KMS-11 (cell line): ENCODE results near the gene CDC34.

Source experiments
- H2AFZ ChIP-seq: fragments of 200-600 bp; sonication (generic); 2 replicates; pipeline ENCODE4 v1.6.1; 2016; ENCODE audit warnings: antibody characterized with exemption, mixed run types, low read depth
- H3K27ac ChIP-seq: fragments of 200-600 bp; sonication (generic); 2 replicates; pipeline ENCODE4 v1.6.1; 2016; ENCODE audit warnings: mild to moderate bottlenecking, mixed run types
- H3K27me3 ChIP-seq: fragments of 200-600 bp; sonication (generic); 2 replicates; pipeline ENCODE4 v1.6.1; 2017; ENCODE audit warnings: mild to moderate bottlenecking, low read depth, mixed run types, moderate library complexity; ENCODE audit not compliant: insufficient read depth
- H3K36me3 ChIP-seq: fragments of 200-600 bp; sonication (generic); 2 replicates; pipeline ENCODE4 v1.6.1; 2017; ENCODE audit warnings: mild to moderate bottlenecking, mixed run types; ENCODE audit not compliant: insufficient read depth
- H3K4me1 ChIP-seq: fragments of 200-600 bp; sonication (generic); 2 replicates; pipeline ENCODE4 v1.6.1; 2016; ENCODE audit warnings: mild to moderate bottlenecking, low read depth, mixed run types; ENCODE audit not compliant: poor library complexity, severe bottlenecking
- H3K4me2 ChIP-seq: fragments of 200-600 bp; sonication (generic); 2 replicates; pipeline ENCODE4 v1.7.0; 2016; ENCODE audit warnings: mild to moderate bottlenecking, mixed run types
- H3K4me3 ChIP-seq: fragments of 200-600 bp; sonication (generic); IDR thresholded peaks from 2 replicates; pipeline ENCODE4 v1.6.1; 2017; ENCODE audit warnings: low read depth, low read length, mixed read lengths; ENCODE audit not compliant: insufficient read depth
- H3K79me2 ChIP-seq: fragments of 200-600 bp; sonication (generic); 2 replicates; pipeline ENCODE4 v1.6.1; 2016; ENCODE audit warnings: low read depth, mixed run types; ENCODE audit not compliant: insufficient read depth
- H3K9ac ChIP-seq: fragments of 200-600 bp; sonication (generic); 2 replicates; pipeline ENCODE4 v1.6.1; 2016; ENCODE audit warnings: mild to moderate bottlenecking, mixed run types
- H4K20me1 ChIP-seq: fragments of 200-600 bp; sonication (generic); 2 replicates; pipeline ENCODE4 v1.6.1; 2016; ENCODE audit warnings: mild to moderate bottlenecking, mixed run types; ENCODE audit not compliant: insufficient read depth
- CTCF ChIP-seq: fragments of 200-600 bp; sonication (generic); conservative IDR thresholded peaks from 2 replicates; pipeline ENCODE4 v1.6.1; 2017; ENCODE audit warnings: low read depth, mild to moderate bottlenecking, antibody characterized with exemption, low read length, moderate library complexity, mixed read lengths

Gene CDC34

GRCh38 chr19:497491-497868, 34.1 kb upstream of the CDC34 start:
- Histone ChIP-seq H3K9ac (no peak overlapping the region), H3K79me2 (no peaks in the 10 kb centered on the region), H4K20me1 (no peaks in the 10 kb centered on the region), H3K4me3 (no peak overlapping the region), H3K27me3 (peaks cover 22% of the 10 kb centered on the region; the same call in 1 of the 2 replicates), H3K4me1 (no peaks in the 10 kb centered on the region), H3K4me2 (no peak overlapping the region), H2AFZ (no peak overlapping the region), H3K27ac (no peak overlapping the region), H3K36me3 (no peaks in the 10 kb centered on the region)
- TF ChIP-seq CTCF: no peak

- Histone ChIP-seq H3K4me1 (no peaks in the 10 kb centered on the region), H3K27ac (no peak overlapping the region), H3K4me2 (no peak overlapping the region), H2AFZ (no peak overlapping the region), H3K36me3 (no peaks in the 10 kb centered on the region), H3K79me2 (no peaks in the 10 kb centered on the region), H3K9ac (no peak overlapping the region), H4K20me1 (no peaks in the 10 kb centered on the region), H3K4me3 (no peak overlapping the region), H3K27me3 (peaks cover 27% of the 10 kb centered on the region; the same call in 1 of the 2 replicates)
- TF ChIP-seq CTCF: no peak
Observed at GRCh38 chr19:497869-498510, 33.6 kb upstream of the CDC34 start.

- Histone ChIP-seq H3K9ac (no peak overlapping the region), H3K4me3 (no peak overlapping the region)
Observed at GRCh38 chr19:498511-498891, 33.1 kb upstream of the CDC34 start.

GRCh38 chr19:498977-499623, 32.5 kb upstream of the CDC34 start:
- H3K4me2 ChIP-seq: no peak overlapping the region
- no peaks in the 10 kb centered on the region for H3K36me3 ChIP-seq
- no peak overlapping the region for H3K4me3 ChIP-seq
- H3K27me3 ChIP-seq: peaks cover 29% of the 10 kb centered on the region; the same call in 1 of the 2 replicates
- H3K4me1 ChIP-seq: no peaks in the 10 kb centered on the region
- no peak for TF ChIP-seq CTCF
- H3K79me2 ChIP-seq: no peaks in the 10 kb centered on the region
- H3K27ac ChIP-seq: no peak overlapping the region
- no peaks in the 10 kb centered on the region for H4K20me1 ChIP-seq
- H2AFZ ChIP-seq: no peak overlapping the region
- no peak overlapping the region for H3K9ac ChIP-seq

More at GRCh38 chr19:498511-498891, 33.1 kb upstream of the CDC34 start:
- H4K20me1 ChIP-seq: no peaks in the 10 kb centered on the region
- no peaks in the 10 kb centered on the region for H3K4me1 ChIP-seq
- H3K4me2 ChIP-seq: no peak overlapping the region
- H3K27me3 ChIP-seq: peaks cover 29% of the 10 kb centered on the region; the same call in 1 of the 2 replicates
- no peak overlapping the region for H2AFZ ChIP-seq
- no peaks in the 10 kb centered on the region for H3K36me3 ChIP-seq
- H3K27ac ChIP-seq: no peak overlapping the region
- TF ChIP-seq CTCF: no peak
- H3K79me2 ChIP-seq: no peaks in the 10 kb centered on the region
